GM23248 (cell line): Measurements from ENCODE around the gene DLD.

ENCODE experiments used
- EZH2 ChIP-seq: fragments of 200-600 bp; sonication (generic); IDR thresholded peaks from 2 replicates; pipeline ENCODE4 v1.6.1; 2018; ENCODE audit warnings: antibody characterized with exemption, mild to moderate bottlenecking; ENCODE audit not compliant: insufficient read depth, poor library complexity, severe bottlenecking
- EZH2phosphoT487 ChIP-seq: fragments of 200-600 bp; sonication (generic); IDR thresholded peaks from 2 replicates; pipeline ENCODE4 v1.6.1; 2018; ENCODE audit warnings: antibody characterized with exemption, moderate library complexity, mild to moderate bottlenecking, low read depth; ENCODE audit not compliant: insufficient read depth

- TF ChIP-seq EZH2 (no peak), EZH2phosphoT487 (no peak)
These were observed 62.9 kb downstream of the DLD start for GRCh38 chr7:107953924-107954303.
